Kidney (tissue), 14 donors: ENCODE measurements around the gene SPATA33. TPM values are rescaled to one million over a fixed set of nuclear protein-coding genes. Genes with fewer than 3 reads are reported as not detected.

Experiments used
- DNase-seq, 5 donors: peaks; one replicate each; pipeline ENCODE4 v3.0.0-alpha.2; 2013 to 2020
- FAIRE-seq: peaks from 2 replicates; lab custom pipeline; 2012; peaks lifted over from hg19 to GRCh38; lab: Jason Lieb, UNC
- H3K27ac ChIP-seq, 2 donors: one replicate each; pipeline ENCODE4 v1.7.0; 2013; ENCODE audit warnings: low read depth in 2 of 2, low read length in 2 of 2, inconsistent platforms in 1 of 2
- H3K27me3 ChIP-seq: one replicate; pipeline ENCODE4 v1.7.1; 2013; ENCODE audit warnings: low read length, inconsistent platforms; ENCODE audit not compliant: control insufficient read depth, insufficient read depth
- H3K36me3 ChIP-seq, 3 donors: one replicate each; pipeline versions ENCODE4 v1.7.0 to v1.7.1; 2013; ENCODE audit warnings: low read length in 3 of 3, control low read depth in 1 of 3, inconsistent platforms in 1 of 3; ENCODE audit not compliant: insufficient read depth in 3 of 3, control insufficient read depth in 2 of 3
- H3K4me1 ChIP-seq, 3 donors: one replicate each; pipeline versions ENCODE4 v1.7.0 to v1.7.1; 2013; ENCODE audit warnings: low read length in 3 of 3, inconsistent platforms in 1 of 3, low read depth in 1 of 3; ENCODE audit not compliant: control insufficient read depth in 2 of 3, insufficient read depth in 2 of 3
- H3K4me3 ChIP-seq, 3 donors: one replicate each; pipeline versions ENCODE4 v1.7.0 to v1.8.1; 2013; ENCODE audit warnings: low read length in 3 of 3, control low read depth in 1 of 3, inconsistent platforms in 1 of 3
- H3K9ac ChIP-seq, 3 donors: one replicate each; pipeline versions ENCODE4 v1.7.0 to v1.7.1; 2013; ENCODE audit warnings: low read length in 3 of 3, control low read depth in 1 of 3, inconsistent platforms in 1 of 3
- H3K9me3 ChIP-seq, 3 donors: one replicate each; pipeline versions ENCODE4 v1.7.0 to v1.7.1; 2013; ENCODE audit warnings: low read length in 3 of 3, control low read depth in 1 of 3, inconsistent platforms in 1 of 3; ENCODE audit not compliant: control insufficient read depth in 2 of 3, insufficient read depth in 1 of 3
- intact Hi-C: fragments of 100-400 bp; cut with DNase I; formaldehyde crosslinking; loops from one replicate; pipeline ENCODE4 v1.11.1; 2022
- polyA plus RNA-seq: library from polyadenylated mRNA; stranded (reverse); fragments of 350-450 nt; fragmentation: Illumina TruSeq; extraction: RNeasy Lipid Tissue Mini Kit (QIAGEN cat#74804); gene quantifications from one replicate; pipeline ENCODE4 v1.2.3, GENCODE V29; 2014; ENCODE audit warnings: low read depth, low replicate concordance; ENCODE audit not compliant: insufficient read depth
- total RNA-seq: library from RNA; stranded (reverse); fragmentation: NEBNext Ultra II Directional; extraction: Animal tissue kit (Norgen Biotek cat#: 25700); gene quantifications from one replicate; pipeline ENCODE4 v1.2.1, GENCODE V29; 2021
- TF ChIP-seq, protein P1 (sequence below): IDR thresholded peaks from 3 replicates; pipeline ENCODE4 v1.5.1; 2012; ENCODE audit warnings: mild to moderate bottlenecking, moderate library complexity, borderline replicate concordance; ENCODE audit not compliant: insufficient read depth; ENCODE audit errors: extremely low read depth
- donor health status: control.
- donor health status: control.
- donor health status: control.
- donor health status: control.
- donor health status: control.
- donor health status: DM: yes; HTN: yes; CAD: no.
- donor health status: Normal renal cell carcinoma (clear cell type).

SPATA33 gene
- total and polyA plus RNA-seq, 2 donors from 2014 or later, result 13.4 to 16.3 TPM

- intact Hi-C loops, result no loop called here
- Histone ChIP-seq H3K9ac (no peak overlapping the region), H3K27me3 (no peaks in the 10 kb centered on the region), H3K27ac (no peak overlapping the region), H3K4me3 (no peak overlapping the region), H3K9me3 (no peaks in the 10 kb centered on the region), H3K36me3 (no peaks in the 10 kb centered on the region), H3K4me1 (peaks cover 0 to 20% (median 8%) of the 10 kb centered on the region in 3 donors)
- FAIRE-seq (no peak), DNase-seq (no peak)
- TF ChIP-seq, protein P1, sequence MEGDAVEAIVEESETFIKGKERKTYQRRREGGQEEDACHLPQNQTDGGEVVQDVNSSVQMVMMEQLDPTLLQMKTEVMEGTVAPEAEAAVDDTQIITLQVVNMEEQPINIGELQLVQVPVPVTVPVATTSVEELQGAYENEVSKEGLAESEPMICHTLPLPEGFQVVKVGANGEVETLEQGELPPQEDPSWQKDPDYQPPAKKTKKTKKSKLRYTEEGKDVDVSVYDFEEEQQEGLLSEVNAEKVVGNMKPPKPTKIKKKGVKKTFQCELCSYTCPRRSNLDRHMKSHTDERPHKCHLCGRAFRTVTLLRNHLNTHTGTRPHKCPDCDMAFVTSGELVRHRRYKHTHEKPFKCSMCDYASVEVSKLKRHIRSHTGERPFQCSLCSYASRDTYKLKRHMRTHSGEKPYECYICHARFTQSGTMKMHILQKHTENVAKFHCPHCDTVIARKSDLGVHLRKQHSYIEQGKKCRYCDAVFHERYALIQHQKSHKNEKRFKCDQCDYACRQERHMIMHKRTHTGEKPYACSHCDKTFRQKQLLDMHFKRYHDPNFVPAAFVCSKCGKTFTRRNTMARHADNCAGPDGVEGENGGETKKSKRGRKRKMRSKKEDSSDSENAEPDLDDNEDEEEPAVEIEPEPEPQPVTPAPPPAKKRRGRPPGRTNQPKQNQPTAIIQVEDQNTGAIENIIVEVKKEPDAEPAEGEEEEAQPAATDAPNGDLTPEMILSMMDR, result no peak
Observed at GRCh38 chr16:89621136-89621697, 36.4 kb upstream of the SPATA33 start.

DNA sequence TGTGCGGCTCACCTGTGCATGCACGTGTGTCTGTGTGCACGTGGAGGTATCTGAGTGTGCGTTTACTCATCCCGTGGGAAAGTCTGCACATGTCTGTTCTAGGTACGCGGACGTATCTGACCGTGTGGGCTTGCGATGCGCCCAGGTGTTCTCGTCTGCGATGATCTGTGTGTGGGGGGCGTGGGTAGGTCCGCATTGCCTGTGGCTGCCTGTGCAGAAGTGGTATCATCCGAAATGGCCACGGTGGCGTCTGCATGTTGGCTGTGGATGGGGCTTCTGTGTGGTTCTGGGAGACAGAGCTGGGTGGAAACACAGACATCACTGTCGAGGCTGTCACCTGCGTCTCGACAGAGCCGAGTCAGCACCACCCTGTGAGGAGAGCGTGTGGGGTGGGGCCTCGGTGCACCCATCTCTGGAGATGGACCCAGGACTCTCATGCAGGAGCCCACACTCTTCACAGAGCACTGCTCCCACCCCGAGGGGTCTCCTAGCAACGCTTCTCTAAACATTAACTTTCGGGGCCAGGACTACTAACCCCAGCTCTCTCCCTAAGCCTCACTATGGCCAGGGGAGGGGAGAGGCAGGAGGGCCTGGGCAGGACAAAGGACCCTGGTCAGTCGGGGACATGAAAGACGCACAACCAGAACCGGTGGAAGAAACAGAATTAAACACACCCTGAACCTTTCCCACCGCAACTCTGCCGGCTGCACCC lies 35.8 kb upstream of the SPATA33 start:
- intact Hi-C loops, result no loop called here
- no peaks in the 10 kb centered on the region for H3K9me3 ChIP-seq
- no peaks in the 10 kb centered on the region for H3K36me3 ChIP-seq
- no peak overlapping the region for H3K9ac ChIP-seq
- peaks cover 0 to 16% (median 8%) of the 10 kb centered on the region in 3 donors for H3K4me1 ChIP-seq
- H3K27me3 ChIP-seq, result no peaks in the 10 kb centered on the region
- TF ChIP-seq, protein P1, result no peak
- FAIRE-seq, result no peak
- DNase-seq, result peak in 3 of 5 donors; percentile 64 to 79 (median 76)
- H3K27ac ChIP-seq, result no peak overlapping the region
- no peak overlapping the region for H3K4me3 ChIP-seq

GRCh38 chr16:89623511-89624261 lies 34.0 kb upstream of the SPATA33 start:
- peaks cover 0 to 13% (median 8%) of the 10 kb centered on the region in 3 donors for H3K4me1 ChIP-seq
- H3K4me3 ChIP-seq, result no peak overlapping the region
- no peaks in the 10 kb centered on the region for H3K27me3 ChIP-seq
- intact Hi-C loops, result no loop called here
- FAIRE-seq, result no peak
- no peak overlapping the region for H3K9ac ChIP-seq
- DNase-seq, result peak in 2 of 5 donors; percentile 43 to 50
- peak overlapping the region in 1 of 2 donors; percentile 55 for H3K27ac ChIP-seq
- H3K36me3 ChIP-seq, result no peaks in the 10 kb centered on the region
- TF ChIP-seq, protein P1, result no peak
- H3K9me3 ChIP-seq, result no peaks in the 10 kb centered on the region
